ENCODE data around the gene MFRP. TPM values are rescaled to one million over a fixed set of nuclear protein-coding genes. Genes with fewer than 3 reads are reported as not detected.

The MFRP gene
- total RNA-seq, 1 experiment from 2014 or later = not detected

DNA sequence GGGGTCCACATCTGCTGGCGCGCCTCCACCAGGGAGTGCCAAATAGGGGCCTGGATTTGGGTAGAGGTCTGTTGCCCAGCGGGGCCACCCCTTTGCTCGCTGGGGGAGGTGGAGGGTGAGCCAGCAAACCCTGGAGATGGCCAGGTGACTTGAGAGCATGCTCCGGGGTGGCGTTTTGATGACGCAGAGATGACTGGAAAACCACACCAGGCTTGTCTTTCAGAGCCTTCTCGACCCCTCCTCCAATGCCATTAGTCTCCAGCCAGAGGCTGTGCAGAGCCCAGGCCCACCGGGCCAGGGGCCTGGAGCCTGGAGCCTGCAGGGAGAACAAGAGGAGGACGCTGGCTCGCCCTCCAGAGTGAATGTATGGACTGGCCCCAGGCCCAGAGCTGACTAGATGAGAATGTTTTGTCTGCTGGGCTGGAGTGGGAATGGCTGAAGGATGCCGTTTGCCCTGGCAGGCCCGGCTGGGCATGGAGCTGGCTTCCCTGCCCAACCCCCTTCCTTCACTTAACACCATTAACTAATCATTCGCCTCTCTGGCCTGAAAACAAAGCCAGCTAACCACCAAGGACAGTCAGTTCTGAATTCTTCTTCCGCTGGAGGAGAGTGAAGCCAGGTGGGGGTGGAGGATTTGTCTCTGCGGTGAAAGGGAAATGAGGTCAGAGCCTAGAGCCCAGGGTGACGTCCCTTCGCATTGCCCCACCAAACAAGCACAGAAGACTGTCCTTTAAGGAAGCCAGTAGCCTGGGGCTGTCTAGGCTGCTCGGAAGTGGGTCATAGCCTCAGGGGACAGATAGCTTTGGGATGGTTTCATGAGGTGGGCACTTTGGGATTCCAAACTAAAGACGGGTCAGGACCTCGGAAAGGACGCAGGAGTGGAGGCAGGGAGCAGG lies 28.0 kb downstream of the MFRP start:
- POLR2A ChIA-PET = interaction anchor here (0.6 to 1.4 kb wide), 4 partner anchors 16 to 197 kb away, joined by 3 to 4 read pairs (median 3); partner anchors contain the start of gene RNF26
- BruUV-seq (replicated peaks) = no TSS peak
- peak overlapping the region; percentile 5 for H3K4me3 Mint-ChIP-seq (ENCODE audit: unreplicated experiment)

DNA sequence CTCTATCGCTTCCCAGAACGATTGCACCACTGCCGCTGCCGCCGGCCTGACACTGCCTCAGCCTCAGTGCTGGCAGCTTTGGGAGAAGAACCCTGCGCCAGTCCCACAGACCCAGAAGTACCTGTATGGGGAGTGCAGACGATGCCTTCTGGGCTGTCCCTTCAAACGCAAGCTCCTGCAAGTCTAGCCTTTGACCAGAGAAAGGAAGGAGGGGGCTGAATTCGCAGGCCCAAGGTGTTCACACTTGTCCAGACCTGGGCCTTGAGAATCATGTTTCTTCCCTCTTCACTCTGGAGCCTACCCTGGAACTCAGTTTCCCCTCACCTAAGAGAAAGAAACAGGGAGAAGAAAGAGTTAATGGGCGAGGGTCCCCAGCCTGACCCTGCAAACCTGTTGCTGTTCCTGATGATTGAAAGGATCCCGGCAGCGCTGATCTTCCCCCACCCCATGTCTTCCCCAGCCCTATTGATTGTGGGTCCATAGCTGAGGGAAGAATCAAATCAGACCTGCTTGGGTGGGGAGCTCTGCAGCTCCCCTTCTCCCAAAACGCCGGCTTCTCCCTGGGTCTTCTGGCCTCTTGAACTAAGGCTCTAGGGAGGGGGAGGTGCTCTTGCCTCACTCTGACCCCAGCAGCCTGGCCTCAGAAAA lies 28.8 kb downstream of the MFRP start:
- no peak for DNase-seq (ENCODE audit: unreplicated experiment)
- Mint-ChIP-seq H3K27me3 (ENCODE audit: insufficient read depth, unreplicated experiment) (no peaks in the 10 kb centered on the region), H3K4me1 (ENCODE audit: insufficient read depth, unreplicated experiment) (peaks cover 8% of the 10 kb centered on the region), H3K9me3 (ENCODE audit: unreplicated experiment) (no peaks in the 10 kb centered on the region), H3K27ac (ENCODE audit: low read depth, unreplicated experiment) (no peak overlapping the region), H3K36me3 (ENCODE audit: insufficient read depth, unreplicated experiment) (no peaks in the 10 kb centered on the region), H3K4me3 (ENCODE audit: unreplicated experiment) (no peak overlapping the region)
- ChIA-PET CTCF (interaction anchor here (0.6 to 1.2 kb wide), 6 partner anchors 9 to 223 kb away, joined by 3 to 6 read pairs (median 4); no protein-coding TSS in a partner anchor), POLR2A (interaction anchor here (0.6 to 1.4 kb wide), 3 partner anchors 16 to 197 kb away, joined by 3 to 4 read pairs (median 3); partner anchors contain the start of gene RNF26)
- BruUV-seq (replicated peaks) = no TSS peak
- intact Hi-C loops (cut with micrococcal nuclease) = no loop called here
- TF ChIP-seq, protein P1, sequence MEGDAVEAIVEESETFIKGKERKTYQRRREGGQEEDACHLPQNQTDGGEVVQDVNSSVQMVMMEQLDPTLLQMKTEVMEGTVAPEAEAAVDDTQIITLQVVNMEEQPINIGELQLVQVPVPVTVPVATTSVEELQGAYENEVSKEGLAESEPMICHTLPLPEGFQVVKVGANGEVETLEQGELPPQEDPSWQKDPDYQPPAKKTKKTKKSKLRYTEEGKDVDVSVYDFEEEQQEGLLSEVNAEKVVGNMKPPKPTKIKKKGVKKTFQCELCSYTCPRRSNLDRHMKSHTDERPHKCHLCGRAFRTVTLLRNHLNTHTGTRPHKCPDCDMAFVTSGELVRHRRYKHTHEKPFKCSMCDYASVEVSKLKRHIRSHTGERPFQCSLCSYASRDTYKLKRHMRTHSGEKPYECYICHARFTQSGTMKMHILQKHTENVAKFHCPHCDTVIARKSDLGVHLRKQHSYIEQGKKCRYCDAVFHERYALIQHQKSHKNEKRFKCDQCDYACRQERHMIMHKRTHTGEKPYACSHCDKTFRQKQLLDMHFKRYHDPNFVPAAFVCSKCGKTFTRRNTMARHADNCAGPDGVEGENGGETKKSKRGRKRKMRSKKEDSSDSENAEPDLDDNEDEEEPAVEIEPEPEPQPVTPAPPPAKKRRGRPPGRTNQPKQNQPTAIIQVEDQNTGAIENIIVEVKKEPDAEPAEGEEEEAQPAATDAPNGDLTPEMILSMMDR (IDR thresholded peaks at IDR 0.05; ENCODE audit: unreplicated experiment) = no peak

More for the DNA sequence above, 28.0 kb downstream of the MFRP start:
- peak overlapping the region; percentile 71 for H3K27ac Mint-ChIP-seq (ENCODE audit: low read depth, unreplicated experiment)
- TF ChIP-seq, protein P1 (IDR thresholded peaks at IDR 0.05; ENCODE audit: unreplicated experiment) = no peak
- H3K4me1 Mint-ChIP-seq (ENCODE audit: insufficient read depth, unreplicated experiment) = peaks cover 9% of the 10 kb centered on the region
- H3K36me3 Mint-ChIP-seq (ENCODE audit: insufficient read depth, unreplicated experiment) = no peaks in the 10 kb centered on the region
- CTCF ChIA-PET = interaction anchor here (0.6 to 1.2 kb wide), 6 partner anchors 19 to 113 kb away, joined by 3 to 6 read pairs (median 4); no protein-coding TSS in a partner anchor
- peak; percentile 78 for DNase-seq (ENCODE audit: unreplicated experiment)
- intact Hi-C loops (cut with micrococcal nuclease) = no loop called here
- H3K9me3 Mint-ChIP-seq (ENCODE audit: unreplicated experiment) = no peaks in the 10 kb centered on the region
- H3K27me3 Mint-ChIP-seq (ENCODE audit: insufficient read depth, unreplicated experiment) = no peaks in the 10 kb centered on the region

DNA sequence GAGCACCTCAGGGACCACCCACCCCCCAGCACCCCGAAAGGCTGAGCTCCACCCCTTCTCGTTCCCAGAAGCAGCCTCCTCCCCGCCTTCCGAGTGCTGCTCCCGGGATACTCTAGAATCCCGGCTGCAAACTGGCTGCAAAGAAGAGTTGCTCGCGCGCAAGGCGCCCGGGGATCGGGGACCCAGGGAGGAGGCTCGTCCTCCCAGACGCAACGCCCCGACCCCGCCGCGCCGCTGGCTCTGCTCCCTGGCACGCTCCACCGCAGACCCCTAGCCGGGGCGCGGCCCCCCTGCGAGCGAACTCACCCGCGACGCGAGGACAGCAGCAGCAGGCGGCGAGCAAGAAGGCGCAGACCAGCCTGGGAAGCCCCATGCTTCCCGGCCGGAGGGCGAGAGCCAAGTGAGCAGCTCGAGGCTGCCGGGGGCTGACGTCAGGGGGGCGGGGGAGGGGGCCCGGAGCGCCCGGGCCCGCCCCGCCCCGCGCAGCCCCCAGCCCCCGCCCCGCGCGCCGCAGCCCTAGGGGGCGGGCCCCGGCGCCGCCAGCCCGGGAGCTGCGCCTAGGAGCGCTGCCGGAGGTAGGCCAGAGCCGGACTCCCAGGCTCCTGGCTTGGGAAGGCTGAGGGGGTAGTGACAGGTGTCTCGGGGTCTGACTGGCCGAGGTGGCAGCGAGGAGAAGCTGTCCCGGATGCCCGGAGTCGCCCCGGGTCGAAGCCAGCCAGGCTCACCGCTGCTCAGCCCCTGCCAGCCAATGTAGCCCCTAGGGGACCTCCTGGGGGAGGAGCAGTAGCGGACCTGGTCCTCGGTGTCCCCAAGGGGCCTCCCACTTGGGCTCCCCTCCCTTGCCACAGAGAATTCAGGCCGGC lies 29.5 kb downstream of the MFRP start, which contains the start of gene MCAM:
Gene MCAM (minus strand): TSS at position 402 of the 863 bp plus-strand sequence. CDS start 29 bp downstream, at position 373.
- intact Hi-C loops (cut with micrococcal nuclease) = no loop called here
- peaks cover 6% of the 10 kb centered on the region for H3K36me3 Mint-ChIP-seq (ENCODE audit: insufficient read depth, unreplicated experiment)
- H3K4me1 Mint-ChIP-seq (ENCODE audit: insufficient read depth, unreplicated experiment) = peaks cover 8% of the 10 kb centered on the region
- H3K27me3 Mint-ChIP-seq (ENCODE audit: insufficient read depth, unreplicated experiment) = no peaks in the 10 kb centered on the region
- no peak within 1 kb of the TSS for H3K27ac Mint-ChIP-seq (ENCODE audit: low read depth, unreplicated experiment)
- H3K4me3 Mint-ChIP-seq (ENCODE audit: unreplicated experiment) = peak within 1 kb of the TSS; percentile 69
- TF ChIP-seq, protein P1 (IDR thresholded peaks at IDR 0.05; ENCODE audit: unreplicated experiment) = no peak
- H3K9me3 Mint-ChIP-seq (ENCODE audit: unreplicated experiment) = no peaks in the 10 kb centered on the region
- CTCF ChIA-PET = interaction anchor here (0.6 to 1.1 kb wide), 6 partner anchors 8 to 224 kb away, joined by 3 to 6 read pairs (median 4); no protein-coding TSS in a partner anchor
- no peak for DNase-seq (ENCODE audit: unreplicated experiment)
- BruUV-seq (replicated peaks) = no TSS peak
- POLR2A ChIA-PET = interaction anchor here (0.6 to 1.4 kb wide), 3 partner anchors 196 to 261 kb away, joined by 3 read pairs; partner anchors contain the start of gene DPAGT1
